ENCODE measurements around the gene SLC48A1. TPM values are rescaled to one million over a fixed set of nuclear protein-coding genes. Genes with fewer than 3 reads are reported as not detected.
"Not testable (repeated sequence)": the region's sequence is repeated elsewhere in the genome, so short reads cannot be mapped to it uniquely, and the experiment has no call there.

Gene SLC48A1
- total RNA-seq, 1 donor from 2014 or later, result 19.7 TPM

DNA sequence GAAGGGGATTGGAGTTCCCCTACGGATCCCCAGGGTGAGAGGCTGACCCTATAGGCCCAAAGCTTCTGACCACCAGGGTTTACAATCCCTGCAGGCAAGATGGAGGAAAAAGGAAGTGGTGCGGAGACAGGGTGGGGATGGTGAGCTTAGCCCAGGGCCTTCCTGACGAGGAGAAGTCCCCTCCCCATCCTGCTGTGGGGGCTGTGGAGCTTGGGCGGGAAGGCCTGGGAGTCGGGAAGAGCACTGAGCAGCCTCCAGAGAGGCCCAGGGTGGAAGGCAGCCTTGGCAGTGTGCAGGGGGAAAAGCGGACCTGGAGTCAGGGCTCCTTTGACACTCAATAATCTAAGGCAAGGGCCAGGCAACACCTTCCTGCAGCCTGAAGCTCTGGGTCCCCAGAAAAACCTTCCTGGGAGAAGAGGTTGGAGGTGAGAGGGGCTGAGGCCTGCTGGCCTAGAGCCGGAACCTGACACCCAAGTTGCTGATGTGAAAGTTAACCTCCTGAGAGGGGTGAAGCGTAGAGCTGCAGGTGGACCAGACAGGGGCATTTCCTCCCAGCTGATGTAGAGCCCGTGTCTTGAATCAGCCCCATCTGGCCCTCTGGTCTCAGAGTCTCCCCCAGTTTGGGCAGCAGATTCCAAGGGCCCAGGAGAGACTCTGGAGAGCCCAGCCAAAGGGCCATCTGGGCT, 40.6 kb downstream of the SLC48A1 start:
- Mint-ChIP-seq H3K36me3 (no peaks in the 10 kb centered on the region), H3K27me3 (no peaks in the 10 kb centered on the region), H3K4me3 (peak overlapping the region; percentile 82), H3K9me3 (no peaks in the 10 kb centered on the region), H3K27ac (peak overlapping the region; percentile 93), H3K4me1 (ENCODE audit: unreplicated experiment) (peaks cover 66% of the 10 kb centered on the region)
- TF ChIP-seq, protein P1, sequence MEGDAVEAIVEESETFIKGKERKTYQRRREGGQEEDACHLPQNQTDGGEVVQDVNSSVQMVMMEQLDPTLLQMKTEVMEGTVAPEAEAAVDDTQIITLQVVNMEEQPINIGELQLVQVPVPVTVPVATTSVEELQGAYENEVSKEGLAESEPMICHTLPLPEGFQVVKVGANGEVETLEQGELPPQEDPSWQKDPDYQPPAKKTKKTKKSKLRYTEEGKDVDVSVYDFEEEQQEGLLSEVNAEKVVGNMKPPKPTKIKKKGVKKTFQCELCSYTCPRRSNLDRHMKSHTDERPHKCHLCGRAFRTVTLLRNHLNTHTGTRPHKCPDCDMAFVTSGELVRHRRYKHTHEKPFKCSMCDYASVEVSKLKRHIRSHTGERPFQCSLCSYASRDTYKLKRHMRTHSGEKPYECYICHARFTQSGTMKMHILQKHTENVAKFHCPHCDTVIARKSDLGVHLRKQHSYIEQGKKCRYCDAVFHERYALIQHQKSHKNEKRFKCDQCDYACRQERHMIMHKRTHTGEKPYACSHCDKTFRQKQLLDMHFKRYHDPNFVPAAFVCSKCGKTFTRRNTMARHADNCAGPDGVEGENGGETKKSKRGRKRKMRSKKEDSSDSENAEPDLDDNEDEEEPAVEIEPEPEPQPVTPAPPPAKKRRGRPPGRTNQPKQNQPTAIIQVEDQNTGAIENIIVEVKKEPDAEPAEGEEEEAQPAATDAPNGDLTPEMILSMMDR (conservative IDR thresholded peaks at IDR 0.05), result no peak
- no peak for DNase-seq (ENCODE audit: extremely low spot score, unreplicated experiment)

DNA sequence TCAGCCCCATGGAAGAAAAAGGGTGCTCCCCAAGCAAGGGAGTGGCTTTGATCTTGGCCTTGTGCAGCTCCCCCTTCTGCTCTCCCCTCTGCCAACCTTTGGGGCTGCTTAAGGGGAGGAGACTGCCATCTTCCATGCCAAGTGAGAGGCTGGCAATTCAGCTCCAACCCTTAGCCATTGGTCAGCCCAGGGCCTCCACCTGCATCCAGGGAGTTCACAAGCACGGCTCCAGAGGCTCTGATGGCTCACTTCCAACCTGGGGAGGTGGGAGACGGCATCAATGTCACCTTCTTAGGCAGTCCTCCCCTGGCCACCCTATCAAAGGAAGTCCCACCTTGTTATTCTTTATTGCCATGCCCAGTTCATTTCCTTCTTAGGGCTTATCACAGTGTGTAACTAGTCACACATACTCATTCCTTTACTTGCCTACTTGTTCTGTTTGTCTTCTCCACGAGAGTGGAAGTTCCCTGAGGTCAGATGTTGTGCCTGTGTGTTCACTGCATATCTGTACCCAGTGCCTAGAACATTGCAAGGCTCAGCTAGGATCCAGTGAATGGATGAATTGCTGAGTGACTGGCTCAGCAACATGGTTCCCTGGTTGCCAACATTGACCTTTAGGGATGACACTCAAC, 41.6 kb downstream of the SLC48A1 start:
- no peaks in the 10 kb centered on the region for H3K36me3 Mint-ChIP-seq
- no peaks in the 10 kb centered on the region for H3K9me3 Mint-ChIP-seq
- peaks cover 62% of the 10 kb centered on the region for H3K4me1 Mint-ChIP-seq (ENCODE audit: unreplicated experiment)
- H3K27me3 Mint-ChIP-seq, result no peaks in the 10 kb centered on the region
- H3K27ac Mint-ChIP-seq, result peak overlapping the region; percentile 93
- H3K4me3 Mint-ChIP-seq, result peak overlapping the region; percentile 21
- no peak for DNase-seq (ENCODE audit: extremely low spot score, unreplicated experiment)
- TF ChIP-seq, protein P1 (conservative IDR thresholded peaks at IDR 0.05), result no peak

DNA sequence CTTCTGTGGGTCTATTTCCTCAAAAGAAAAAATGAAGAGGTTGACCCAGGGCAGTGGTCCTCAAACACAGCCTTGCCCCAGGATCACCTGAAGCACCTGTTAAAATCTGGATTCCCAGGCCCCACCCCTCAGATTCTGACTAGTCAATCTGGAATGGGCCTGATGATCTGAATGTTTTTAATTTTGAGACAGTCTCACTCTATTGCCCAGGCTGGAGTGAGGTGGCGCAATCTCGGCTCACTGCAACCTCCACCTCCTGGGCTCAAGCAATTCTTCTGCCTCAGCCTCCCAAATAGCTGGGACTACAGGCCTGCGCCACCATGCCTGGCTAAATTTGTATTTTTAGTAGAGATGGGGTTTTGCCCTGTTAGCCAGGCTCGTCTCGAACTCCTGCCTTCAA, 42.4 kb downstream of the SLC48A1 start:
- H3K36me3 Mint-ChIP-seq, result not testable (repeated sequence)

DNA sequence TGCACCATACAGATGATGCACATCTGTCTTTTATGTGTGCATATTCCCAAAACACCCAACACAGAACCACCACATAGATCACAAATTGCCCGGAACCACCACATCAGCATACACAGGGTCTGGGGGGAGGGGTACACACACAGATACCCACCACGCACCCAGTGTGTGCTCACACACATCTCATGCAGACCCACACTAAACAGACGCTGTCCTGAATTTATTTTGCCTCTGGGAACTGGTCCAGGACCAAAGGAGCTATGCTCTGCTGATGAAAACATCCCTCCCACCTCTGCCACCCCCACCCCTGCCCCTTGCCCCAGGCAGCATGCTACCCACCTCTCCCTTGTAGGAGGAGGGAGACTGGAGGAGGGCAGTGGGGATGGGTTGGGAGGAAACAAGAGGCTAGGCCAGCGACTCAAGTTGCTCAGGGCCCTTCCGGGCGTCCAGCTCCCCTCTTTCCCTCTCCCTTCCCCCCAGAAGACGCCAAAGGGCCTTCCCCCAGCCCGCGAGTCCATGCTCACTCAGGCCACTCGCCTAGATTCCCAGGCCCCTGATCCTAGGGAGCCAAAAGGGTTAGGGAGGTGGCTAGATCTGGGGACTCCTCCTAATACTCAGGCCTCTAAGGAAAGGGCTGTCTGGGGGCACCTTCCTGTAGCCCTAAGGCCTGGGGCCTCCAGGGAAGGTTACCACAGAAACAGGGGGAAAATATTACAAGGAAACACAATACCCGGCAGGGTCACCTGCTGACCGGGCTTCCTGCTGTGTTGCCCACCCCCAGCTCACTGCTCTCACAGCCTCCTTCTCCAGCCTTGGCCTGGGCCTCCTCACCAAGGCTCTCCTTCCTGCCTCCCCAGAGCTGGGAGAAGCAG, 43.6 kb downstream of the SLC48A1 start:
- H3K4me3 Mint-ChIP-seq, result peak overlapping the region; percentile 91
- TF ChIP-seq, protein P1 (conservative IDR thresholded peaks at IDR 0.05), result no peak
- H3K27me3 Mint-ChIP-seq, result no peaks in the 10 kb centered on the region
- no peaks in the 10 kb centered on the region for H3K36me3 Mint-ChIP-seq
- no peaks in the 10 kb centered on the region for H3K9me3 Mint-ChIP-seq
- H3K27ac Mint-ChIP-seq, result peak overlapping the region; percentile 82
- peaks cover 61% of the 10 kb centered on the region for H3K4me1 Mint-ChIP-seq (ENCODE audit: unreplicated experiment)
- no peak for DNase-seq (ENCODE audit: extremely low spot score, unreplicated experiment)

More for the DNA sequence above, 42.4 kb downstream of the SLC48A1 start:
- peaks cover 61% of the 10 kb centered on the region for H3K4me1 Mint-ChIP-seq (ENCODE audit: unreplicated experiment)
- DNase-seq (ENCODE audit: extremely low spot score, unreplicated experiment); H3K27me3 Mint-ChIP-seq; H3K9me3 Mint-ChIP-seq: not testable (repeated sequence)
- peak overlapping the region; percentile 45 for H3K4me3 Mint-ChIP-seq
- H3K27ac Mint-ChIP-seq, result peak overlapping the region; percentile 93

DNA sequence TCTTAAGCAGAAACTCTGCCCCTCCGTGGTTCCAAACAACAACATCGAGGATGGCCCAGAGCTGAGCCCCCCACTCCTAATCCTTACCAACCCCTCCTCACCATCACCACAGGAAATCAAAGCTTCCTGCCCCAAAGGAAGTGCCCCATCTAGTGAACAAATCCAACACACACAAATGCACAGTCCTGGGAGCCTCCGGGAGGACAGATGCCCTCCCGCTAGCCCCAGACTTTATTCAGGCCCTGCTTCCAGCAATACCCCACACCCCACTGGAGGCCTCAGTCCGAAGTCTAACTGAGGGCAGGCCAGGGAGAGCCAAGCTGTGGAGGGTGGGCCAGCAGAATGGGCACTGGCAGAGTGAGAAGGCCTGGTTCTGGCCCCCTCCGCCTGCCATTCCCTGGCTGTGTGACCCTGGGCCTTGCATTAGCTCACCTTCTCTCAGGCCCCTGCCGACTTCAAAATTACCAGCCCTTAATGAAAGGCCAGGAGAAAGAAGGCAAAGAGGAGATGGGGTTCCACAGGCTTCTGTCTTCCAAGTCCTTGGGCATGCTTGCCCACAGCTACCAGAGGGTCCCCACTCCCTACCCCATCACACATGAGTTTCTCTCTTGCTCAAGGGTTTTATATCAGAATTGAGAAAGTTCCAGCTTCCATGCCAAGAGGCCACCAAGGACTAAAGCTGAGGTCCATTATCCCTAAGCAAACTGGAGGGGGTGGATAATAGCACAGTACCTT, 44.4 kb downstream of the SLC48A1 start:
- no peaks in the 10 kb centered on the region for H3K36me3 Mint-ChIP-seq
- no peaks in the 10 kb centered on the region for H3K9me3 Mint-ChIP-seq
- no peaks in the 10 kb centered on the region for H3K27me3 Mint-ChIP-seq
- TF ChIP-seq, protein P1 (conservative IDR thresholded peaks at IDR 0.05), result peak; percentile 19
- H3K4me1 Mint-ChIP-seq (ENCODE audit: unreplicated experiment), result peaks cover 62% of the 10 kb centered on the region
- peak overlapping the region; percentile 91 for H3K4me3 Mint-ChIP-seq
- peak overlapping the region; percentile 82 for H3K27ac Mint-ChIP-seq
- DNase-seq (ENCODE audit: extremely low spot score, unreplicated experiment), result no peak
